ENCODE measurements around the gene USP47. TPM values are rescaled to one million over a fixed set of nuclear protein-coding genes. Genes with fewer than 3 reads are reported as not detected.

Gene USP47
- total RNA-seq, 1 experiment from 2014 or later, result 39.2 TPM

- Histone ChIP-seq H3K9me3 (ENCODE audit: control insufficient read depth, insufficient read depth, low read depth, low read length) (no peaks in the 10 kb centered on the region), H3K27ac (ENCODE audit: low read length) (no peak overlapping the region), H3K36me3 (ENCODE audit: control insufficient read depth, insufficient read depth, low read length) (peaks cover 17% of the 10 kb centered on the region), H3K4me3 (ENCODE audit: low read depth in 2 of 2, low read length in 2 of 2) (no peak overlapping the region), H3K4me1 (ENCODE audit: control insufficient read depth, insufficient read depth, low read length) (no peaks in the 10 kb centered on the region), H3K27me3 (ENCODE audit: control insufficient read depth, insufficient read depth, low read length) (no peaks in the 10 kb centered on the region)
- in situ Hi-C loops (cut with HindIII; ENCODE audit: low pct_unique_long_range_greater_than_20kb, low sequenced_read_pairs), result no loop called here
- ChIA-PET POLR2A (no interaction called here), CTCF (no interaction called here)
- ATAC-seq, result no peak
- no TSS peak for BruUV-seq (replicated peaks)
- intact Hi-C loops (cut with micrococcal nuclease; ENCODE audit: unreplicated experiment), result loop anchor here (2.0 kb wide), 1 partner anchor 115 kb away; no protein-coding TSS in a partner anchor
- no peak for TF ChIP-seq SIN3A (IDR thresholded peaks at IDR 0.05; ENCODE audit: borderline replicate concordance, insufficient read depth, low read depth, low read length)
- TF ChIP-seq CTCF (IDR thresholded peaks at IDR 0.05), result no peak
- no peak for TF ChIP-seq REST (IDR thresholded peaks at IDR 0.05; ENCODE audit: insufficient read depth in 1 of 2, low read depth in 2 of 2, low read length in 1 of 2)
- TF ChIP-seq TCF7L2 (IDR thresholded peaks at IDR 0.05; ENCODE audit: low read depth, low read length), result no peak
- no peak for TF ChIP-seq POLR2AphosphoS5 (IDR thresholded peaks at IDR 0.05; ENCODE audit: low read depth, low read length)
- DNase-seq (ENCODE audit: low read depth, low spot score), result no peak
Observed at GRCh38 chr11:11929920-11930319, 88.1 kb downstream of the USP47 start.

- H3K36me3 ChIP-seq (ENCODE audit: control insufficient read depth, insufficient read depth, low read length), result peaks cover 17% of the 10 kb centered on the region
- BruUV-seq (replicated peaks), result no TSS peak
- POLR2A ChIA-PET, result no interaction called here
Observed at GRCh38 chr11:11931461-11932055, 89.8 kb downstream of the USP47 start.

More at GRCh38 chr11:11931461-11932055, 89.8 kb downstream of the USP47 start:
- ATAC-seq (peak; percentile 62; the same call in 1 of the 2 replicates), DNase-seq (ENCODE audit: low read depth, low spot score) (no peak)
- in situ Hi-C loops (cut with HindIII; ENCODE audit: low pct_unique_long_range_greater_than_20kb, low sequenced_read_pairs), result no loop called here
- intact Hi-C loops (cut with micrococcal nuclease; ENCODE audit: unreplicated experiment), result loop anchor here (2.0 kb wide), 1 partner anchor 113 kb away; no protein-coding TSS in a partner anchor
- no peaks in the 10 kb centered on the region for H3K9me3 ChIP-seq (ENCODE audit: control insufficient read depth, insufficient read depth, low read depth, low read length)
- H3K27ac ChIP-seq (ENCODE audit: low read length), result no peak overlapping the region
- CTCF ChIA-PET, result interaction anchor here (1.2 kb wide), 1 partner anchor 113 kb away, joined by 6 read pairs; no protein-coding TSS in a partner anchor
- H3K4me3 ChIP-seq (ENCODE audit: low read depth in 2 of 2, low read length in 2 of 2), result no peak overlapping the region
- no peaks in the 10 kb centered on the region for H3K27me3 ChIP-seq (ENCODE audit: control insufficient read depth, insufficient read depth, low read length)
- H3K4me1 ChIP-seq (ENCODE audit: control insufficient read depth, insufficient read depth, low read length), result no peaks in the 10 kb centered on the region
- no peak for TF ChIP-seq POLR2AphosphoS5 (IDR thresholded peaks at IDR 0.05; ENCODE audit: low read depth, low read length)
- TF ChIP-seq CTCF (IDR thresholded peaks at IDR 0.05), result peak; percentile 58; the same call in 1 of the 2 replicates

Measured in Panc1 (cell line).